ENCODE results near the gene ACBD4. TPM values are rescaled to one million over a fixed set of nuclear protein-coding genes. Genes with fewer than 3 reads are reported as not detected.
"Not testable (repeated sequence)": the region's sequence is repeated elsewhere in the genome, so short reads cannot be mapped to it uniquely, and the experiment has no call there.

The ACBD4 gene
- total and polyA plus RNA-seq, 4 donors, result 3.2 to 14.2 (median 11.1) TPM

GRCh38 chr17:45117334-45117733 lies 18.2 kb upstream of the ACBD4 start:
- Histone ChIP-seq H3K4me1 (ENCODE audit: control insufficient read depth, insufficient read depth, low read length) (peaks cover 18% of the 10 kb centered on the region), H3K27me3 (ENCODE audit: control insufficient read depth, insufficient read depth, low read length) (no peaks in the 10 kb centered on the region), H3K36me3 (ENCODE audit: control insufficient read depth, insufficient read depth, low read length) (peaks cover 78% of the 10 kb centered on the region), H3K27ac (ENCODE audit: low read depth, low read length) (no peak overlapping the region), H3K9me3 (ENCODE audit: control insufficient read depth, insufficient read depth, low read length) (no peaks in the 10 kb centered on the region), H3K4me3 (ENCODE audit: low read depth, low read length) (no peak overlapping the region)
- WGBS (ENCODE audit: insufficient coverage), result 78% methylated on average over 3 of the region's 4 CpGs
- DNase-seq (ENCODE audit: low read depth in 4 of 6, low spot score in 6 of 6), result no peak

GRCh38 chr17:45117848-45118646 lies 17.4 kb upstream of the ACBD4 start:
- Histone ChIP-seq H3K4me3 (ENCODE audit: low read depth, low read length) (no peak overlapping the region), H3K4me1 (ENCODE audit: control insufficient read depth, insufficient read depth, low read length) (peaks cover 11% of the 10 kb centered on the region), H3K36me3 (ENCODE audit: control insufficient read depth, insufficient read depth, low read length) (peaks cover 71% of the 10 kb centered on the region), H3K9me3 (ENCODE audit: control insufficient read depth, insufficient read depth, low read length) (no peaks in the 10 kb centered on the region), H3K27ac (ENCODE audit: low read depth, low read length) (no peak overlapping the region), H3K27me3 (ENCODE audit: control insufficient read depth, insufficient read depth, low read length) (no peaks in the 10 kb centered on the region)
- WGBS (ENCODE audit: insufficient coverage), result 89% methylated on average over 11 of the region's 20 CpGs
- no peak for DNase-seq (ENCODE audit: low read depth in 4 of 6, low spot score in 6 of 6)

- peaks cover 5% of the 10 kb centered on the region for H3K4me1 ChIP-seq (ENCODE audit: control insufficient read depth, insufficient read depth, low read length)
- no peak overlapping the region for H3K27ac ChIP-seq (ENCODE audit: low read depth, low read length)
- no peak overlapping the region for H3K4me3 ChIP-seq (ENCODE audit: low read depth, low read length)
- WGBS (ENCODE audit: insufficient coverage), result 93% methylated on average over 20 of the region's 23 CpGs
- H3K36me3 ChIP-seq (ENCODE audit: control insufficient read depth, insufficient read depth, low read length), result peaks cover 66% of the 10 kb centered on the region
- no peak for DNase-seq (ENCODE audit: low read depth in 4 of 6, low spot score in 6 of 6)
- no peaks in the 10 kb centered on the region for H3K27me3 ChIP-seq (ENCODE audit: control insufficient read depth, insufficient read depth, low read length)
- no peaks in the 10 kb centered on the region for H3K9me3 ChIP-seq (ENCODE audit: control insufficient read depth, insufficient read depth, low read length)
Observed at GRCh38 chr17:45118691-45119090, 16.8 kb upstream of the ACBD4 start.

GRCh38 chr17:45119964-45120363 lies 15.5 kb upstream of the ACBD4 start:
- H3K9me3 ChIP-seq (ENCODE audit: control insufficient read depth, insufficient read depth, low read length), result no peaks in the 10 kb centered on the region
- H3K27me3 ChIP-seq (ENCODE audit: control insufficient read depth, insufficient read depth, low read length), result no peaks in the 10 kb centered on the region
- H3K4me1 ChIP-seq (ENCODE audit: control insufficient read depth, insufficient read depth, low read length), result peaks cover under 1% of the 10 kb centered on the region
- H3K27ac ChIP-seq (ENCODE audit: low read depth, low read length), result no peak overlapping the region
- no peak overlapping the region for H3K4me3 ChIP-seq (ENCODE audit: low read depth, low read length)
- WGBS (ENCODE audit: insufficient coverage), result 93% methylated on average over 7 of the region's 8 CpGs
- DNase-seq (ENCODE audit: low read depth in 4 of 6, low spot score in 6 of 6), result no peak
- peaks cover 56% of the 10 kb centered on the region for H3K36me3 ChIP-seq (ENCODE audit: control insufficient read depth, insufficient read depth, low read length)

- Histone ChIP-seq H3K4me3 (ENCODE audit: low read depth, low read length) (no peak overlapping the region), H3K27ac (ENCODE audit: low read depth, low read length) (no peak overlapping the region), H3K4me1 (ENCODE audit: control insufficient read depth, insufficient read depth, low read length) (no peaks in the 10 kb centered on the region), H3K36me3 (ENCODE audit: control insufficient read depth, insufficient read depth, low read length) (peaks cover 52% of the 10 kb centered on the region), H3K27me3 (ENCODE audit: control insufficient read depth, insufficient read depth, low read length) (no peaks in the 10 kb centered on the region), H3K9me3 (ENCODE audit: control insufficient read depth, insufficient read depth, low read length) (no peaks in the 10 kb centered on the region)
- WGBS (ENCODE audit: insufficient coverage), result 79% methylated on average over 22 of the region's 22 CpGs
- DNase-seq (ENCODE audit: low read depth in 4 of 6, low spot score in 6 of 6), result no peak
Observed at GRCh38 chr17:45120558-45120957, 14.9 kb upstream of the ACBD4 start.

- Histone ChIP-seq H3K4me1 (ENCODE audit: control insufficient read depth, insufficient read depth, low read length) (no peaks in the 10 kb centered on the region), H3K4me3 (ENCODE audit: low read depth, low read length) (no peak overlapping the region), H3K27ac (ENCODE audit: low read depth, low read length) (no peak overlapping the region), H3K27me3 (ENCODE audit: control insufficient read depth, insufficient read depth, low read length) (no peaks in the 10 kb centered on the region), H3K36me3 (ENCODE audit: control insufficient read depth, insufficient read depth, low read length) (peaks cover 50% of the 10 kb centered on the region), H3K9me3 (ENCODE audit: control insufficient read depth, insufficient read depth, low read length) (no peaks in the 10 kb centered on the region)
- DNase-seq (ENCODE audit: low read depth in 4 of 6, low spot score in 6 of 6), result peak in 1 of 6 donors; percentile 23
- 37% methylated on average over 45 of the region's 45 CpGs for WGBS (ENCODE audit: insufficient coverage)
Observed at GRCh38 chr17:45121055-45121454, 14.4 kb upstream of the ACBD4 start.

GRCh38 chr17:45123076-45123770 lies 12.3 kb upstream of the ACBD4 start:
- 96% methylated on average over 4 of the region's 6 CpGs for WGBS (ENCODE audit: insufficient coverage)
- Histone ChIP-seq H3K9me3 (ENCODE audit: control insufficient read depth, insufficient read depth, low read length) (no peaks in the 10 kb centered on the region), H3K36me3 (ENCODE audit: control insufficient read depth, insufficient read depth, low read length) (peaks cover 42% of the 10 kb centered on the region), H3K27ac (ENCODE audit: low read depth, low read length) (no peak overlapping the region), H3K27me3 (ENCODE audit: control insufficient read depth, insufficient read depth, low read length) (no peaks in the 10 kb centered on the region), H3K4me1 (ENCODE audit: control insufficient read depth, insufficient read depth, low read length) (peaks cover 10% of the 10 kb centered on the region), H3K4me3 (ENCODE audit: low read depth, low read length) (no peak overlapping the region)
- DNase-seq (ENCODE audit: low read depth in 4 of 6, low spot score in 6 of 6), result no peak

GRCh38 chr17:45123930-45124796 lies 11.3 kb upstream of the ACBD4 start:
- Histone ChIP-seq H3K27me3 (ENCODE audit: control insufficient read depth, insufficient read depth, low read length) (no peaks in the 10 kb centered on the region), H3K27ac (ENCODE audit: low read depth, low read length) (no peak overlapping the region), H3K9me3 (ENCODE audit: control insufficient read depth, insufficient read depth, low read length) (no peaks in the 10 kb centered on the region), H3K4me3 (ENCODE audit: low read depth, low read length) (no peak overlapping the region), H3K36me3 (ENCODE audit: control insufficient read depth, insufficient read depth, low read length) (peaks cover 38% of the 10 kb centered on the region), H3K4me1 (ENCODE audit: control insufficient read depth, insufficient read depth, low read length) (peaks cover 15% of the 10 kb centered on the region)
- no peak for DNase-seq (ENCODE audit: low read depth in 4 of 6, low spot score in 6 of 6)
- WGBS (ENCODE audit: insufficient coverage), result 86% methylated on average over 9 of the region's 15 CpGs

GRCh38 chr17:45124797-45125122 lies 10.7 kb upstream of the ACBD4 start:
- H3K4me3 ChIP-seq (ENCODE audit: low read depth, low read length); H3K27ac ChIP-seq (ENCODE audit: low read depth, low read length); DNase-seq (ENCODE audit: low read depth in 4 of 6, low spot score in 6 of 6); H3K9me3 ChIP-seq (ENCODE audit: control insufficient read depth, insufficient read depth, low read length); H3K27me3 ChIP-seq (ENCODE audit: control insufficient read depth, insufficient read depth, low read length): not testable (repeated sequence)
- peaks cover 21% of the 10 kb centered on the region for H3K4me1 ChIP-seq (ENCODE audit: control insufficient read depth, insufficient read depth, low read length)
- WGBS (ENCODE audit: insufficient coverage), result 88% methylated on average over 4 of the region's 5 CpGs
- peaks cover 35% of the 10 kb centered on the region for H3K36me3 ChIP-seq (ENCODE audit: control insufficient read depth, insufficient read depth, low read length)
